Activated CD8-positive, alpha-beta memory T cell treated with anti-CD3 and anti-CD28 coated beads, Interleukin-2, amount 50 U/mL, for 24 hours (primary cell): ENCODE measurements around the gene DNAJB4.

ENCODE experiments used
- DNase-seq: peaks from one replicate; pipeline ENCODE4 v3.0.0-alpha.2; 2020; ENCODE audit errors: extremely low read depth

DNAJB4 gene

DNA sequence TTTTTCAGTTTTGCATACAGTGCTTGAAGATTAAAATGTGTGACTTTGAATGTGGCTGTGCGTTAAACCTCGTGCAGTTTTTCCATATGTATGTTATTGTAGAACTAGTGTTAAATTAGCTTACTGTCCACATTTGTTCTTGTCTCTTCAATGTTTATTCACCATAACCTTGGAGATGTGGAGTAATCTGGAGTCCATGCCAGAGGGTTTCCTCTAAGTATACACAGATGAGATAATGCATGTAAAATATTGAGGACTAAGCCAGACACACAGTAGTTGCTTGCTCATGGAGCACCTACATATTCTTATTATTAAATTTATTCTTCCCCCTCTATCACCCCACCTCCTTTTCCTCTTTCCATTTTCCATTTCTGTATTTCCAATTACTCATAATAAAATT is 33.3 kb downstream of the DNAJB4 start:
- no peak for DNase-seq

DNA sequence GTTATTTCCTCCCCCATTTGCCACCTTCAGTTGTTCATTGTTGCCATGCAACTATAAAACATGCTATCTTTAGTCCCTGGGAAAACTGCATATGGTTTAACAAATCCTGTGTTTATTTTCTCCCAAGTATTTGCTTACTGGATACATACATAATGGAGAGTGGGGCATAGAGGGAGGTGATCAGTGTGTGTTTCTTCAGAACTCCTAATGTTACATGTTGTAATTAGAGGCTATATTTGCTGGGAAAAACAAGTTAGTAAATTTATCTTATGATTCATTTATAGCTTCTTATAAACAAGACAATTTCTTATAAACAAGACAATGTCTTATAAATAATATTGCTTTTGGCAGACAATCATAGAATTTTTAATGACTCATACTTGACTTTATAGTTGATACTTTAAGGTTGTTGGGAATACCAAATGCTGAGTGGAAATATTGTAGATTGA is 33.8 kb downstream of the DNAJB4 start:
- DNase-seq, result no peak

DNA sequence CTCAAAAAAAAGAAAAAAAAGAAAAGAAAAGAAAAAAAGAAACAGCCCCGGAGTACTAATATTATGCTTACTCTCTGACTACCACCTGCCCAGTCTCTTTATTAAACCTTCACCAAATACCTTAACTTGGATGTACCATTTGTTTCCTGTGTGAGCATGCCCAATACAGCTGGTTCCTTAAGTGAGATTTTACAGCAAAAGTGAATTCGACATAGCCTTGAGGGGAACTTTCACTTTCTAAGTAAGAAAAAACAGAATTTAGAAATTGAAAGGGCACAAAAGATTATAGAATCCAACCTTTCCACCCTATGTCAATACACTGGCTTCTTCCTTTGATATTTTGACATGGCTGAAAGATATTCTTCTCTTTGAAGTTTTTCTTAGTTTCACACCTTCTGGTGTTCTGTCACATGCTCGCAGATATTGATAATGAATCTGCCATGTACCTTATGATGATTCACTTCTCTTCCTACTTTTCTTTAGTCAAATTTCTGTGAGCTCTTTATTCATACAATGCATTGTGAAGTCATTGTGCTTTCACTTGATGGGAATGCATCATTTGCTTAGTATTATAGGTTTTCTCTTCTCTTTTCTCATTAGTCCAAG is 35.8 kb downstream of the DNAJB4 start:
- DNase-seq, result no peak

- DNase-seq, result no peak
These were observed 38.7 kb downstream of the DNAJB4 start for GRCh38 chr1:78043436-78043835.

DNA sequence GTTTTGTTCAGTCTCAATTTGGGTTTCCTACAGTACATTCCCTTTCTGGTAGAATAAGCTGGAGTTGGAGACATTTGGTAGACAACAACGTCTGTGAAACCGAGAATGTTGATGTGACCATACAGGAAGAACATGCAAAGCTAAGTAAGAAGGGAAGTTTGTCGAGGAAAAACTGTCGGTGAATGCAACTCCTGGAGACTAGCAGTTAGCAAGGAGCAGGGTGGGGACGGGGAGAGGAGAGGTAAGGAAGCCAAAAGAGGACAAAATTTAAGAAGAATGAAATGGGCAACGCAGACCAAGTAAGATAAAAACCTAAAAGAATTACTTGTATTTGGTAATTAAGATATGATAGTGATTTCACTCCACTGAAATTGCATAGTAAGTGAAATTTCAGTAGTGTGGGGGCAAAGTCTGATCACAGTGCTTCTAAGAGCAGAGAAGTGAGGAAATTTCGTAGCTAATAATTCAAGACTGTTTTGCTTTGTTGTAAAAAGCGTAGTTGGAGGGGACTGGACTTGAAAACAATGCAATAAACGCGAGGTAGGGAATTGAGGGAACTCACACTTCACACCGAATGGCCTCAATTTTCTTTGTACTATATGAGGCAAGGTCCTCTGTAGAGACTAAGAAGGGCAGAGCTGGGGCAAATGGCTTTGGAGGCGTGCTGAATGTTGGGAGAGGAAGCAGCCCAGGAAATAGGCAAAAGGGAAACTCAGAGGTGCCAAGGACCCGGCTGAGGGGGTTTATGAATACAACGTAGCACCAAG is 40.2 kb downstream of the DNAJB4 start:
- DNase-seq, result no peak

DNA sequence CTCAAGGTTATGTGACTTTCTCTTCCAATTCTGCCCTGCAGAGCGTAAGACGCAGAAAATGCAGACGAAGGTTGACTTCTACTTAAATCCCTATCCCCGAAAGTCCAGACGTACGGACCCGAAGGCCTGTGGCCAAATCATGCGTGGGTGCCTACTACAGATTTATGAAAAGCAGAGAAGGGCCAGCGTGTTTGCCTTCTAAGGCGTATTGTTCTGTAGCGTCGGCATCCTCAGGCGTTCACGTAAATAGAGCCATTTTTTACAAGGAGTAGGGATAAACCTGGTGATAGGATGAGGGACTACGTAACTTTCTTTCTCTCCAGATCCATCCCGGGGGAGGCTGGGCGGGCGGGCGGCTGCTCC is 40.8 kb downstream of the DNAJB4 start:
- no peak for DNase-seq

DNA sequence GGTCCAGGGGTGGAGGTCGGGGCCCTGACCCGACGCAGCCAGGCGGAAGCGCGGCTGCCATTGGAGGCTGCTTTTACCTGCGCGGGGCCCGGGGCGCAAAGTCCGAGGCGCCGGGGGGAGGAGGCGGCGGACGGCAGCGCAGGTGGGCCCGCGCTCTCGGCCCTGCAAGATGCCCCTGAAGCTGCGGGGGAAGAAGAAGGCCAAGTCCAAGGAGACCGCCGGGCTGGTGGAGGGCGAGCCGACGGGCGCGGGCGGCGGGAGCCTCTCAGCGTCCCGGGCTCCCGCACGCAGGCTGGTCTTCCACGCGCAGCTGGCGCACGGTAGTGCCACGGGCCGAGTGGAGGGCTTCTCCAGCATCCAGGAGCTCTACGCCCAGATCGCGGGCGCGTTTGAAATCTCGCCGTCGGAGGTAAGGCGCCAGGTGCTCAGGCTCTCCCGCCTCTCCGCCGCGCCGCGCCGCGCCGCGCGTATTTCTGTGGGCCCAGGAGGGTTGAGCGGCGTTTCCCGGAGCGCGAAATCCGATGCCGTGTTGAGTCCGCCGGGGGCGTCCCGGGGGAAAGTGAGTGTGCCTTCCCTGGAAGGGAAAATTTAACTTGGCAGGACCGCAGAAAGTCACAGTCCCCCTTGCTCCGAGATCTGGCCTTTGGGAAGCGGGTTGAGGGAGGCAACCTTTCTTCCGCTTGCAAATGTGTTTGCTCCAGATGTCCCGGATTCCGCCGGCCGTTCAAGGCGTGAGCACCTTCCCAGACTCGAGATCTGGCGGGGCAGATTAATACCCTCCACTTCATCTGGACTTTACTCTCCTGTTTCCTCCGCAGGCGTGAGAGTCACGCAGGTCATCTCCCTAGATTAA is 41.4 kb downstream of the DNAJB4 start, which contains the start of gene GIPC2:
Gene GIPC2 (plus strand): TSS at position 41 of the 853 bp plus-strand sequence. CDS start 129 bp downstream, at position 170.
- no peak for DNase-seq

DNA sequence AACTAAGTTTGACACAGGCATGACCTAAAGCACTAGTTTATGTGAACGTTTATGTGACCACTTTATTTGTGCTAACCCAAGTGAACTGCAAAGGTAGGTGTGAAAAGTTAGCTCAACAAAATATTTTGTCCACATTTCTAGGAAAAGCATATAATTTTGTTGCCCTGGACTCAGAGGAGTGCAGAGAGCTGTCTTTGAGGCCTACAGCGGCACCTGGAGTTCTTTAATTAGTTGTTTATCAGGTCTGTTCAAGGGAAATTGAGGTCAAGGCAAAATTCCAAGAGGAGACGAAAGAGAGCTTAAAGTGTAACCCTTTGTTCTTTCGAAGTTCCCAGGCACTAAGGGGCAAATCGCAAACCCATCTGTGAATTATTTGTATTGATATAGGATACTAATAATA is 42.4 kb downstream of the DNAJB4 start:
- no peak for DNase-seq

GRCh38 chr1:78047631-78048030 is 42.9 kb downstream of the DNAJB4 start:
- no peak for DNase-seq

DNA sequence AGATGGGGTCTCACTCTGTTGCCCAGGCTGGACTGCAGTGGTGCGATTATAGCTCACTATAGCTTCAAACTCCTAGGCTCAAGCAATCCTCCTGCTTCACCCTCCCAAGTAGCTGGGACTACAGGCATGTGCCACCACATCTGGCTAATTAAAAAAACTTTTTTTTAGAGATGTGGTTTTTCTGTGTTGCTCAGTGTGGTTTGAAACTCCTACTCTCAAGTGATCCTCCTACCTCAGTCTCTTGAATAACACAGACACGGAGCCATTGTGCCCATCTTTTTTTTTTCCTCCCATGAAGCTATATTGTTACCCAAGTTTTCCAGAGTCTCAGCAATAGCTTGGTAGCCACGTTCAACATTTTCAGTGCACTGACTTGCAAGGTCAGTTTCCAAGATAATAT is 43.7 kb downstream of the DNAJB4 start:
- DNase-seq, result no peak

GRCh38 chr1:78049396-78049795 is 44.7 kb downstream of the DNAJB4 start:
- DNase-seq, result no peak

- no peak for DNase-seq
These were observed 46.3 kb downstream of the DNAJB4 start for GRCh38 chr1:78051005-78051404.

- no peak for DNase-seq
These were observed 48.1 kb downstream of the DNAJB4 start for GRCh38 chr1:78052685-78053405.

DNA sequence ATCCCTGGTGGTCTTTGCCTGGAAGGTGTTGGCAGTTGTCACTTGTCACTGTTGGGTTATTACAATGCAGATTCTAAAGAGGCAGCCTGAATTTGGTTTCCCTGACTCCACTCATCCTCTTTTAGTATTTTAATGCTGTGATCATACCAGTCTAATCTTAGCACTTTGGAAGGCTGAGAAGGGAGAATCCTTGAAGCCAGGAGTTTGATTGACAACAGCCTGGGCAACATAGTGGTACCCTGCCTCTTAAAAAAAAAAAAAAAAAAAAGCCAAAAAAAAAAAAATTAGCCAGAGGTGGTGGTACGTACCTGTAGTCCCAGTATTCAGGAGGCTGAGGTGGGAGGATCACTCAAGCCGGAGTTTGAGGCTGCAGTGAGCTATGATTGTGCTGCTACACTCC is 48.8 kb downstream of the DNAJB4 start:
- no peak for DNase-seq

- no peak for DNase-seq
These were observed 49.8 kb downstream of the DNAJB4 start for GRCh38 chr1:78054559-78054958.

DNA sequence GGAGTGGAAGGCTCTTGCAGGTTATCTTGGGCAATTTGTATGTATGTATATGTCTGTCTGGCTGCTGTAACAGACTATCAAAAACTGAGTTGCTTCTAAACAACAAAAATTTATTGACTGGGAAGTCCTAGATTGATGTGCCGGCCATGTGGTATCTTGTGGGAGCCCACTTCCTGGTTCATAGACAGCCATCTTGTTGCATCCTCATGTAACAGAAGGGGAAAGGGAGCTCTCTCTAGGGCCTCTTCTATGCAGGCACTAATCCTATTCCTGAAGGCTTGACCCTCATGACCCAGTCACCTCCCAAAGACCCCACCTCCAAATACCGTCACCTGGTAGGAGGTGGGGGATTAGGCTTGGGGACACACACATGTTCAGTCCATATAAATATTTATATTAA is 50.2 kb downstream of the DNAJB4 start:
- DNase-seq, result no peak

- DNase-seq, result no peak
These were observed 50.9 kb downstream of the DNAJB4 start for GRCh38 chr1:78055565-78056132.

- DNase-seq, result no peak
These were observed 53.9 kb downstream of the DNAJB4 start for GRCh38 chr1:78058670-78059069.

GRCh38 chr1:78060857-78061563 is 56.3 kb downstream of the DNAJB4 start:
- no peak for DNase-seq

DNA sequence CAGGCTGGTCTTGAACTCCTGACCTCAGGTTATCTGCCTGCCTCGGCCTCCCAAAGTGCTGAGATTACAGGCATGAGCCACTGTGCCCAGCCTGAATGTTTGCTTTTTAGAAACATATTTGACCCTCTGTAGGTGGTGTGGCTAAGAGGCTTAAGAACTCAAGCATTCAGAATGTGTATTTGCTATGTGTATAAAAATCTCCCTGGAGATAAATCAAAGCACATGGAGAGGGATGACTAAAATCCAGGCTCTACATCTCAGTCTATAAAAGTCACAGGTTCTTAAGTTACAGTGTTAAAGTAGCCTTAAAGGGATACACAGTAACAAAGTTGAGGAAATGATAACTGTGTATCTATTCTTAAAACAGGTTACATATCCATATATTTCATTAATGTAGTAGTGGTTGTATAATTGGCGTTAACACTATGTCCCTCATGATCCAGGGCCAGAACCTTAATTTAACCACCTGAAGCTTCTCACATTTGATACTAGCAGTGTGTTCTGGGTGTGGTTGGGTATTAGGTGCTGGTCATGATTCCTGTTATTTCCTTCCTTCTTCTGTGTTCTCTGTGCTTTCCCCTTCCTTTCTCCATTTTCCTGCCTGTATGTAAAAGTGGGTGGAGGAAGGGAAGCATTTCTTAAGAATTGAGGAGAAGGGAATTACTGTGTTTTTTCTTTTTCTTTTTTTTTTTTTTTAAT is 57.2 kb downstream of the DNAJB4 start:
- no peak for DNase-seq
